CMK (cell line): ENCODE measurements around the gene SLC1A2.
"Not testable (repeated sequence)": the region's sequence is repeated elsewhere in the genome, so short reads cannot be mapped to it uniquely, and the experiment has no call there.

Experiments used
- DNase-seq: peaks from one replicate; pipeline ENCODE4 v3.0.0-alpha.2; 2010; ENCODE audit warnings: low read depth

The SLC1A2 gene

GRCh38 chr11:35242412-35243242 lies 176.7 kb downstream of the SLC1A2 start:
- DNase-seq: no peak

- DNase-seq: no peak
Measured at GRCh38 chr11:35241531-35241930, 177.8 kb downstream of the SLC1A2 start.

DNA sequence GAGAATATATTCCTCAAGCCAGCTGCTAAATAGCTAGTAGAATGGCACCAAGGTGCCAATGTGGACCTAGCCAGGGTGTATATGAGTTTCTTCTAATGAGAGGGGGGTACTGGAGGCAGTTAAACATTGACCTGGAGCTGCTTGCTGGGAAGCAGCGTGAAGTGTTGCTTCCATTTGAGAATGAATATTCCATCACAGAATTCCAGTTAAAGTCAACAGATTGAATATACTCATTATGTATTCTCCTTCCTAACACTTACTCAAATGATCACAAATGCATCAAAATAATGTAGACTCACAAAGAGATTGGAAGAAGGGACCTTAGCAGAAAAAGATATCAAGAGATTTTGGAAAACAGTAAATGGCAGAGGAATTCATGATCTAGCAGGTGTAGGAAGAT lies 178.3 kb downstream of the SLC1A2 start:
- DNase-seq: no peak

DNA sequence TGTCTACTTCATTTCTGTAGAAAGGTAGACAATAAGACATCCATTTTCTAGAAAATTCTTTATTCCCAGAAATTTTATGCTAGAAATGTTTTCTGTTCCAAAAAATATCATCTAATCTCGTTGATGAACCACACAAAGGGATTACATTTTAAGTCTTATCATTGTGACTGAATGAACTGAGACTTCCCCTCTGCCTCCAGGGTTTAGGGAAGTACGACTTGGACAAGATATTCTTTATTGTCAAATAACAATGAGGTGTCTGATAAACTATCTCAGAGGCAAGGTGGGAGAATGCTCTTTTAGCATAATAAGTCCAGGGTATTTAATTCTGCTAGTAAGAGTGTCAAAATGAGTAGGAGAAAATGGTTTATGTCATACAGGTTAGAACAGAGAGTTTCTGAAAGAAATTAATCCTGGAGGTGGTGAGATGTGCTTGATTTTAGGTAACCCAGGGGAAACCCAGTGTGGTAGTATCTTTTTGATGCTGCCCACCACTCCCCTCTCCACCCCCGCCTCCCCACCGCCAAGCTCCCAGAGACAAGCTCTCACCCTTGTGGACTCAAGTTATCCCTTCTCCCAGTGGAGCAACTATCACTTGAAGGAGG lies 179.8 kb downstream of the SLC1A2 start:
- no peak for DNase-seq

- no peak for DNase-seq
Measured at GRCh38 chr11:35238882-35239281, 180.5 kb downstream of the SLC1A2 start.

- peak; percentile 36 for DNase-seq
Measured at GRCh38 chr11:35237860-35238715, 181.3 kb downstream of the SLC1A2 start.

DNA sequence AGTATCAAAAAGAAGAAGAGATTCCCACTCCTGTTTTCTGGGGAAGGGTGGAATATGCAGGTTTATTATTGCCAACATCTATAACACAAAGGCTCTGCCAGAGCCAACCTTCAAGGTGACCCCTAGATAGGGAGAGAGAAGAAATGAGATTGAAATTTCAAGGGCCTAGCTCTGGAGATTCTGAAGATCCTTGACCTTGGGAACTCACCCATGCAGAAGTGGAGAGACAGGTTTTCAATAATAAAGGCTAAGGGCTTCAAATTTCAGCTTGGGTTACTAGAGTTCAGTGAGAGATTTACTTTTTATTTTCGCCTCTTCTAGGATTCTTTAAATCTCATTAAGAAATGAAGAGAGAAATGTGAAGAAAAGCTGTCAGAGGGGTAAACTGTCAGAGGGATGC lies 182.0 kb downstream of the SLC1A2 start:
- DNase-seq: no peak

GRCh38 chr11:35236667-35237003 lies 182.7 kb downstream of the SLC1A2 start:
- no peak for DNase-seq

DNA sequence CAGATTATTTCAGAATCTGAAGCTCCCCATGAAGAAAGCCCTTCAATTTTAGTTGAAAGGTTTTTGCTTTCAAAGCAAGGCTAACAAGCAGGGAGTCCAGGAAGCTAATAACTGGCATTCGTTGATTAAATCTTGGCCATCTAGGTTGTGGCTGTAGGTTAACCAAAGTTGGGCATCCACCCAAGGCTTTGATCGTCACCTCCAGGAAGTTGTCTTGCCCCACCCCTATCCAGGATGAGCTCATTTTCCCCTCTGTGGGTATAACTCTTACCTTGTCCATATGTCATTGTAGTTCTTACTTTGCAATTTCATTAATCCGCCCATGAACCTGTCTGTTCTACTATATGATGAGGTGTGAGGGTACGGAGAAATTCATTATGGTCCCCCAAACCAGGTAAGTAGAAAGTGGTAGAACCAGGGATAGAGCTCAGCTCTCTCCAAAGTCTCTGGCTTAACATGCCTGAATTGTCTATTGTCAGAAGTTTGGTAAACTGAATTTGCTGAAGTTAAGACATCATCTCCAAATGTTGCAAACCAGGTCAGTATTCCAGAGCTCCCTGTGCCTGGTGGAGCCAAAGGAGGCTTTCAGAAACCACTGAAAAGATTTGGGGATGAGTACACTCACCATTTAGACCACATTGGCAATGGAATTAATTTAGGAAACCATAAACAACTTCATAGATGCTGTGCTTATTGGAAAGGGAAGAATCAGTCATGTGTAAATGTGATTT lies 183.3 kb downstream of the SLC1A2 start:
- no peak for DNase-seq

GRCh38 chr11:35235498-35235897 lies 183.9 kb downstream of the SLC1A2 start:
- DNase-seq: no peak

- no peak for DNase-seq
Measured at GRCh38 chr11:35235157-35235468, 184.2 kb downstream of the SLC1A2 start.

- no peak for DNase-seq
Measured at GRCh38 chr11:35234460-35235156, 184.8 kb downstream of the SLC1A2 start.

GRCh38 chr11:35233518-35233917 lies 185.8 kb downstream of the SLC1A2 start:
- DNase-seq: no peak

GRCh38 chr11:35232891-35233330 lies 186.4 kb downstream of the SLC1A2 start:
- no peak for DNase-seq

DNA sequence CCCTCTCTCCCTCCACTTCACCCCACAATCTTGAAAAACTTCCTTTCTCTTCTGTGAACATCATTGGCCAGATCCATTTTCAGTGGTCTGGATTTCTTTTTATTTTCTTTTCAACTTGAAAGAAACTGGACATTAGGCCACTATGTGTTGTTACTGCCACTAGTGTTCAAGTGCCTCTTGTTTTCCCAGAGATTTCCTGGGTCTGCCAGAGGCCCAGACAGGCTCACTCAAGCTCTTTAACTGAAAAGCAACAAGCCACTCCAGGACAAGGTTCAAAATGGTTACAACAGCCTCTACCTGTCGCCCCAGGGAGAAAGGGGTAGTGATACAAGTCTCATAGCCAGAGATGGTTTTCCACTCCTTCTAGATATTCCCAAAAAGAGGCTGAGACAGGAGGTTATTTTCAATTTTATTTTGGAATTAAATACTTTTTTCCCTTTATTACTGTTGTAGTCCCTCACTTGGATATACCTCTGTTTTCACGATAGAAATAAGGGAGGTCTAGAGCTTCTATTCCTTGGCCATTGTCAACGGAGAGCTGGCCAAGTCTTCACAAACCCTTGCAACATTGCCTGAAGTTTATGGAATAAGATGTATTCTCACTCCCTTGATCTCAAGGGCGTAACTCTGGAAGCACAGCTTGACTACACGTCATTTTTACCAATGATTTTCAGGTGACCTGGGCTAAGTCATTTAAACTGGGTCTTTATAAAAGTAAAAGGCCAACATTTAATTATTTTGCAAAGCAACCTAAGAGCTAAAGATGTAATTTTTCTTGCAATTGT lies 188.1 kb downstream of the SLC1A2 start:
- no peak for DNase-seq

DNA sequence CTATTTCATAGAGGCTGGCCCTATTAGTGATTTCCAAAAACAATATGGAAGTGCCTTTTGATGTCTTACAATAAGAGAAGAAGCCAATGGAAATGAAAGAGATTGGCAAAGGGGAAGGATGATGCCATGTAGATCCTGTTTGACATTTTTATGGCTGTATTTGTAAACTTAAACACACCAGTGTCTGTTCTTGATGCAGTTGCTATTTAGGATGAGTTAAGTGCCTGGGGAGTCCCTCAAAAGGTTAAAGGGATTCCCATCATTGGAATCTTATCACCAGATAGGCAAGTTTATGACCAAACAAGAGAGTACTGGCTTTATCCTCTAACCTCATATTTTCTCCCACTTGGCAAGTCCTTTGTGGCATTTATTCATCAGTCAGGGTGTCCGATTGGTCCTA lies 189.0 kb downstream of the SLC1A2 start:
- no peak for DNase-seq

GRCh38 chr11:35228328-35228725 lies 191.0 kb downstream of the SLC1A2 start:
- no peak for DNase-seq

GRCh38 chr11:35227576-35228327 lies 191.6 kb downstream of the SLC1A2 start:
- no peak for DNase-seq

DNA sequence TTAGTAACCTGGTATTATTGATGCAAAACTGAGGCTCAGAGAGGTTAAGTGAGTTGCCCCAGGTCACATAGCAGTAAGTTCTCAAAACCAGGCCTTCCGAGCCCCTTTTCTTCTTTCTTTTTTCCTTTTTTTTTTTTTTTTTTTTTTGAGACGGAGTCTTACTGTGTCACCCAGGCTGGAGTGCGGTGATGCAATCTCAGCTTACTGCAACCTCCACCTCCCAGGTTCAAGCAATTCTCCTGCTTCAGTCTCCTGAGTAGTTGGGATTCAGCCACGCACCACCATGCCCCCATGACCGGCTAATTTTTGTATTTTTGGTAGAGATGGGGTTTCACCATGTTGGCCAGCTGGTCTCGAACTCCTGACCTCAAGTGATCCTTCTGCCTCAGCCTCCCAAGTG lies 192.6 kb downstream of the SLC1A2 start:
- DNase-seq: not testable (repeated sequence)

DNA sequence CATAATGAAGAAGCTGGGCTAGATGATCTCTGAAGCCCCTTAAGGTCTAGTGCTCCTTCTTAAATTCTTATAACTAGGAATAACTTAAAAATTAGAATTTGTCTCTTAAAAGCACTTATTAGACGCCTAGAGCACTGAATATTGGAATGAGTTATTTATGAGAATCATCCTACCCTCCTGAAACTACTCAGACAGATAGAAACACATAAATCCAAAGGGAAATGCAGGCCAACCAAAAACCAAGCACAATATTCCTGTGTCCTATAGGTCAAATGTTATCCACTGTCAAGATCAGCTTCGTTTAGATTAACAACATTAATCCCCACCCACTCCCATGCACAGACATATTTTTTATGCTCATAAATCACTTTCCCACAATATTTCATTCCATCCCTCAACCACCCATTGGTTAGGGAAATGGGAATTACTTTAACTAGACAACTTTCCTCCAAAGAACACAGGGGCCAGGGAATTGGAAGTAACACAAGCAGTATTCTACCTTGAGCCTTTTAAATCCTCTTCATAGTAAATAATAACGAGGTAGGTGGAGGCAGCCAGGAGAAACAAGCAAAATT lies 193.3 kb downstream of the SLC1A2 start:
- no peak for DNase-seq
